Sigmoid colon (tissue), 4 donors: ENCODE measurements around the gene DEFB129.

Experiments used
- EP300 ChIP-seq, 4 donors: sonication (generic); formaldehyde crosslinking; IDR thresholded peaks; one replicate each; pipeline ENCODE4 v1.6.1; 2017; ENCODE audit warnings: antibody characterized with exemption in 4 of 4
- POLR2A ChIP-seq, 2 donors: fragments of 450-650 bp; IDR thresholded peaks; one replicate each; pipeline ENCODE4 v1.6.1; 2016; ENCODE audit warnings: antibody characterized with exemption in 2 of 2, mild to moderate bottlenecking in 2 of 2, moderate library complexity in 2 of 2
- POLR2AphosphoS5 ChIP-seq, 4 donors: sonication (generic); formaldehyde crosslinking; IDR thresholded peaks; one replicate each; pipeline ENCODE4 v1.6.1; 2017; ENCODE audit warnings: antibody characterized with exemption in 4 of 4
- TF ChIP-seq, protein P1 (sequence below), 4 experiments: fragments of 450-650 bp in 3 of 4; fragments of 200-600 bp in 1 of 4; IDR thresholded peaks; one replicate each; pipeline ENCODE4 v1.5.1; 2016 to 2019; ENCODE audit warnings: antibody characterized with exemption in 4 of 4, mild to moderate bottlenecking in 3 of 4, moderate library complexity in 2 of 4

DNA sequence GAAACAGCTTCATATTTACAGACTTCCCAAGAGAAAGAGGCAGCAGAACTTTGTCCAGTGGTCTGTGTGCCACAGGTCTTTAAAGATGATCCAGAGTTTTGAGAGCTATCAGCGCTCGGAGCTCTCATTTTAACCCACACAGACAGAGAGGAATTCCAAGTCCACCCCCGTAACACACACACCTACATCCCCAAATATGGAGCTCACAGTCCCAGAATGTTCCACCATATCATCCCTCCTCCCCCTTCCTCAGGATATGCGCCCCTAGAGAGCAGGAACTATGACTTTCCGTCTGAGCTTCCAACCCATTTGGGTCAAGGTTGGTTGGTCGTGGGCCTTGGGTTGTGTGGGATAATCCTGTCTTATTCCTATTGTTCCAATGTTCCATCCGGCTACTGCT is 37.4 kb upstream of the DEFB129 start, which contains the start of gene DEFB128:
- TF ChIP-seq, protein P1, sequence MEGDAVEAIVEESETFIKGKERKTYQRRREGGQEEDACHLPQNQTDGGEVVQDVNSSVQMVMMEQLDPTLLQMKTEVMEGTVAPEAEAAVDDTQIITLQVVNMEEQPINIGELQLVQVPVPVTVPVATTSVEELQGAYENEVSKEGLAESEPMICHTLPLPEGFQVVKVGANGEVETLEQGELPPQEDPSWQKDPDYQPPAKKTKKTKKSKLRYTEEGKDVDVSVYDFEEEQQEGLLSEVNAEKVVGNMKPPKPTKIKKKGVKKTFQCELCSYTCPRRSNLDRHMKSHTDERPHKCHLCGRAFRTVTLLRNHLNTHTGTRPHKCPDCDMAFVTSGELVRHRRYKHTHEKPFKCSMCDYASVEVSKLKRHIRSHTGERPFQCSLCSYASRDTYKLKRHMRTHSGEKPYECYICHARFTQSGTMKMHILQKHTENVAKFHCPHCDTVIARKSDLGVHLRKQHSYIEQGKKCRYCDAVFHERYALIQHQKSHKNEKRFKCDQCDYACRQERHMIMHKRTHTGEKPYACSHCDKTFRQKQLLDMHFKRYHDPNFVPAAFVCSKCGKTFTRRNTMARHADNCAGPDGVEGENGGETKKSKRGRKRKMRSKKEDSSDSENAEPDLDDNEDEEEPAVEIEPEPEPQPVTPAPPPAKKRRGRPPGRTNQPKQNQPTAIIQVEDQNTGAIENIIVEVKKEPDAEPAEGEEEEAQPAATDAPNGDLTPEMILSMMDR (IDR thresholded peaks at IDR 0.05), result no peak
- TF ChIP-seq POLR2AphosphoS5 (IDR thresholded peaks at IDR 0.05) (no peak), EP300 (IDR thresholded peaks at IDR 0.05) (no peak), POLR2A (IDR thresholded peaks at IDR 0.05) (no peak)
